HG02943 (cell line): ENCODE results near the gene E2F4.
A peak's percentile ranks its signal among the peaks of the same experiment; 100 is the strongest.

Experiments used
- ATAC-seq: cut with Tn5 transposase; IDR thresholded peaks from one replicate; pipeline ENCODE4 v1.9.1; 2021; ENCODE audit warnings: mild to moderate bottlenecking, low read depth, moderate library complexity; ENCODE audit not compliant: unreplicated experiment

E2F4 gene

GRCh38 chr16:67173808-67174705 is 17.9 kb upstream of the E2F4 start:
- no peak for ATAC-seq

GRCh38 chr16:67174706-67175231 is 17.2 kb upstream of the E2F4 start:
- ATAC-seq = no peak

- ATAC-seq = no peak
These were observed 15.3 kb upstream of the E2F4 start for GRCh38 chr16:67176662-67177061.

GRCh38 chr16:67177743-67178699 is 13.9 kb upstream of the E2F4 start:
- ATAC-seq = no peak

GRCh38 chr16:67179421-67180080 is 12.4 kb upstream of the E2F4 start:
- ATAC-seq = no peak

- ATAC-seq = no peak
These were observed 11.8 kb upstream of the E2F4 start for GRCh38 chr16:67180166-67180565.

- ATAC-seq = no peak
These were observed 10.6 kb upstream of the E2F4 start for GRCh38 chr16:67181346-67181745.

GRCh38 chr16:67182288-67182687 is 9.7 kb upstream of the E2F4 start:
- ATAC-seq = no peak

- no peak for ATAC-seq
These were observed 8.7 kb upstream of the E2F4 start for GRCh38 chr16:67183284-67183626.

GRCh38 chr16:67183627-67184452 is 8.1 kb upstream of the E2F4 start, which contains the start of gene MATCAP1:
Gene MATCAP1, minus strand, starts transcription at chr16:67183963. Its CDS starts 3,353 bp downstream, at chr16:67180610.
- ATAC-seq = peak; percentile 94

- no peak for ATAC-seq
These were observed 7.4 kb upstream of the E2F4 start for GRCh38 chr16:67184453-67184994.

- ATAC-seq = no peak
These were observed 6.8 kb upstream of the E2F4 start for GRCh38 chr16:67184995-67185650.

GRCh38 chr16:67185651-67186134 is 6.3 kb upstream of the E2F4 start:
- ATAC-seq = no peak

GRCh38 chr16:67186550-67186950 is 5.4 kb upstream of the E2F4 start:
- no peak for ATAC-seq

GRCh38 chr16:67187175-67187890 is 4.6 kb upstream of the E2F4 start:
- no peak for ATAC-seq

- ATAC-seq = no peak
These were observed 3.6 kb upstream of the E2F4 start for GRCh38 chr16:67188323-67188722.

GRCh38 chr16:67188798-67189197 is 3.2 kb upstream of the E2F4 start:
- ATAC-seq = no peak

- no peak for ATAC-seq
These were observed 1.9 kb upstream of the E2F4 start, which contains the start of gene EXOC3L1 for GRCh38 chr16:67190041-67190440. Gene EXOC3L1, minus strand, starts transcription at chr16:67190136. Its CDS starts 460 bp downstream, at chr16:67189676.
